Endothelial cell of coronary artery (primary cell): ENCODE data around the gene ZCCHC10. TPM values are rescaled to one million over a fixed set of nuclear protein-coding genes. Genes with fewer than 3 reads are reported as not detected.

ENCODE experiments used
- total RNA-seq: library from RNA; depleted of rRNA; stranded (reverse); fragments of >200 nt; gene quantifications from 2 replicates; pipeline ENCODE4 v1.2.3, GENCODE V29; 2014

ZCCHC10 gene
- total RNA-seq = 9.9 and 15.6 TPM in 2 replicates

DNA sequence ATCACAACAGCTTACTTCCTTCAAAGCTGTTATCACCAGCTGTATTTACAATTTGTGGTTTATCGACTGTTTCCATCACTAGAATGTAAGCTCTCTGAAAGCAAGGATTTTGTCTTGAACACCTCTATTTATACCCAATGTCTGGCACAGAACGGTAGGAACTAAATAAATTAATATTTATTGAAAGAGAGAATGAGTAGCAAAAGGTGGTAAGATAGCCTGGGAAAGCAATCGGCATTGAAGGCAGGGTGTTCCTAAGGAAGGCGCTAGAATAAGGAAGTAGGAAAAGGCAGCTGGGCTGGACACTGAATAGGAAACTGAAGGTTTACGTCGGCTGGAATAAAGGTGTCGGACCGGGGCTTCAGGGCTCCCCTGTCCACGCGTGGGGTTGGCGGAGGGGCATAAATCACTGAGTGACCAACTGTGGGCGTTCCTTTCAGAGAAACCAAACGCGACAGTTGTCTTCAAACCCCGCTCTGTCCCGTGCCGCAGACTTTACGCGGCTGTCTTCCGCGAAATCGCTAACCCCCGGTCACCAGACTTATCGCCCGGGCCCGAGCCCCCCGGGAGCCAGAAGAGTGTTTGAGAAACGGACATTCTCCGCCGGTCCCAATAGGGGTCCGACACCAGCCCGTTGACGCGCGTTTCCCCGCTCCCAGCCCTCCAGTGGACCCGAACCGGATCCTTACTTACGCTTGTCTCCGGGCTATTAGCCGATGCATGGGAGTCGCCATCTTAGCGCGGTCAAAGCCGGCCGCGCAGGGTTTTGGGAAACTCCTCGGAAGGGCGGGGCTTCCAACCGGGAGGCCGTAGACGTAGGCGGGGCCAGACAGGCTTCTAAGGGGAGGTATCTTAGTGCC lies at the start of gene ZCCHC10:
Gene ZCCHC10 (minus strand): TSS at position 746 of the 860 bp plus-strand sequence. CDS start 12 bp downstream, at position 734.

DNA sequence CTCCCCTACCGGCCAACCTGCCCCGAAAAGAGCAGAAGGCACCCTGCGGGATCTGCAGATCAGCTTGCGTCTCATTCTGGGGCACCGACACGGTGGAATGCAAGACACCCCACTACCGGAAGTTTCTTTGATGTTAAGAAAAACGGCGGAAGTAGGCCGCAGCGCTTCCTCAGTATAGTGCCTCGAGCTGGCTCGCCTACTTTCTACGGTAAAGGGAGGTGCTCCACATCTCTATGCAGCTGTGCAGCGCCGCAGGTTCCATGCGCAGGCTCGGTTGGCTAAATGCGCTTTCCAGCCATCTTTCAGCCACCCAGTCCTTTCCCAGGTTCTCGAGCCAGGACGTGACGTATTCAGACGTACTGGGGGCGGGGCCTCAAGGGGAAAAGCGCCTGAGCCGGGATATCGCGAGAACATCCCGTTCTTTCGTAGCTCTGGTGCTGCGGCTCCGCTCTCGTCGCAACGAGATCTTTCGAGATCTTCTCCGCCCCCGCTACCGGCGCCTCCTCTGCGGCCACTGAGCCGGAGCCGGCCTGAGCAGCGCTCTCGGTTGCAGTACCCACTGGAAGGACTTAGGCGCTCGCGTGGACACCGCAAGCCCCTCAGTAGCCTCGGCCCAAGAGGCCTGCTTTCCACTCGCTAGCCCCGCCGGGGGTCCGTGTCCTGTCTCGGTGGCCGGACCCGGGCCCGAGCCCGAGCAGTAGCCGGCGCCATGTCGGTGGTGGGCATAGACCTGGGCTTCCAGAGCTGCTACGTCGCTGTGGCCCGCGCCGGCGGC lies 25.4 kb upstream of the ZCCHC10 start, which contains the start of gene HSPA4:
Gene HSPA4 (plus strand): TSS at position 472 of the 775 bp plus-strand sequence. CDS start 238 bp downstream, at position 710.

DNA sequence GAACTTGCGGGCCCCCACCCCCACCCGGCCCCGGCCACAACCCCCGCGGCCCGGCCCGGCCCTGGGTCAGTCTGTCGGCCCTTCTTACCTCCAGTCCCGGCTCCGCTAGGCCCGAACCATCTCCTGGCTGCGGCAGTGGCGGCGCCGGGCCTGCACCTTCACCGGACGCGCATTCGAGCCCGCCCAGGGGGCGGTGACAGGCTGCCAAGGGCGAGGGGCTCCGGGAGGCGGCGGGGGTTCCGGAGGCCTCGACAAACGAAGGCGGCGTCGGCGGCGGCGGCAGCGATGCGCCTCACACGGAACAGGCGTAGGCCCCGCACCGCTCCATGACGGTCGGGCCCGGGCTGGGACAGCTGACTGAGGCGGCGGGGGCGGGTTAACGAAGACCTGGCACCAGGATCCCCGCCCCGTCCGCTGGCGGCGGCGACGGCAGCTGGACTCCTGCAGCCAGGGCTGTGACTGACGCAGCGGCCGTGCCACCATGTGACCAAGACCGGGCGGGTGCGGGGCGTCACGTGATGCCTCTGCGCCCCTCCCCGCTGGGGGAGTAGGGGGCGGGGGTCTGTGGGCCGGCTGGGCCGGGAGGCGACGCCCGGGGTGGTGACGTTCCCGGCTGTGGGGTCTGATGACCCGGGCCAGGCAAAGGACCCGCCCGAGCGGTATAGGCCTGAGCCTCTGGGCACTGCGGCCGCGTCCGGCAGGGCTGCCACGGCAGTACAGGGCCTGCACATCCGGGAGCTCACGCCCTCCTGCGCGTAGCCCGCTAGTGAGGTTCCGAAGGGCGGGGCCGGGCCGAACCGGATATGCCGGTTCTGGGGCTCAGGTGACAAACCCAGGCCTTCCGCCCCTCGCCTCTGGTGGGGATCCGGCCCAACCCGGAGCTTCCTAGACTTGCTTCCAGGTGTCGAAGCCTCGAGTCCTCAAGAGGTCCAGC lies 62.9 kb downstream of the ZCCHC10 start, which contains the start of gene AFF4:
Gene AFF4 (minus strand): TSS at position 464 of the 934 bp plus-strand sequence. CDS start 26,445 bp downstream, outside the sequence.

Other genes with a start within 250 kb of the ZCCHC10 start
- 44.6 and 61.6 TPM in 2 replicates for gene SEPTIN8, start 249.3 kb downstream of the ZCCHC10 start, total RNA-seq
- gene SOWAHA, start 213.2 kb downstream of the ZCCHC10 start, total RNA-seq = not detected in 2 replicates
- gene SHROOM1, start 195.9 kb downstream of the ZCCHC10 start, total RNA-seq = 4.2 and 4.3 TPM in 2 replicates
- under 0.01 and 0.09 TPM in 2 replicates for gene GDF9, start 160.1 kb downstream of the ZCCHC10 start, total RNA-seq
- 84.6 and 115 TPM in 2 replicates for gene UQCRQ, start 159.9 kb downstream of the ZCCHC10 start, total RNA-seq
- 0.09 and 0.19 TPM in 2 replicates for gene LEAP2, start 152.9 kb downstream of the ZCCHC10 start, total RNA-seq
- gene AFF4, start 62.9 kb downstream of the ZCCHC10 start, total RNA-seq = 30.4 and 34.4 TPM in 2 replicates
- gene HSPA4, start 25.5 kb upstream of the ZCCHC10 start, total RNA-seq = 110 and 115 TPM in 2 replicates